OCI-LY3 (cell line): ENCODE measurements around the gene GPR42.

Source experiments
- H2AFZ ChIP-seq: fragments of 200-600, 300-600 bp; shearing (Covaris generic); 2 replicates; pipeline ENCODE4 v1.6.0; 2014; ENCODE audit warnings: antibody characterized with exemption, low read depth, low read length
- H3K27ac ChIP-seq: fragments of 200-600, 300-600 bp; sonication (generic); 2 replicates; pipeline ENCODE4 v1.5.1; 2014; ENCODE audit warnings: mild to moderate bottlenecking, low read length, moderate library complexity, mixed read lengths
- H3K27me3 ChIP-seq: fragments of 200-600, 300-600 bp; sonication (generic); 2 replicates; pipeline ENCODE4 v1.6.1; 2014; ENCODE audit warnings: low read depth, low read length, mixed read lengths
- H3K36me3 ChIP-seq: fragments of 200-600, 300-600 bp; sonication (generic); replicated peaks from 2 replicates; pipeline ENCODE3; 2014; ENCODE audit warnings: low read depth, low read length, mixed read lengths
- H3K4me1 ChIP-seq: fragments of 300-600, 200-600 bp; sonication (generic); 2 replicates; pipeline ENCODE4 v1.6.1; 2014; ENCODE audit warnings: low read length, mixed read lengths
- H3K4me2 ChIP-seq: fragments of 200-600, 300-600 bp; sonication (generic); 2 replicates; pipeline ENCODE4 v1.6.1; 2014; ENCODE audit warnings: low read length, mixed read lengths
- H3K4me3 ChIP-seq: fragments of 300-600, 200-600 bp; sonication (generic); 2 replicates; pipeline ENCODE4 v1.5.1; 2014; ENCODE audit warnings: antibody characterized with exemption, mild to moderate bottlenecking, low read length, moderate library complexity
- H3K79me2 ChIP-seq: fragments of 300-600, 200-600 bp; shearing (Covaris generic); 2 replicates; pipeline ENCODE4 v1.6.1; 2014; ENCODE audit warnings: mild to moderate bottlenecking, low read length, mixed read lengths
- H3K9ac ChIP-seq: fragments of 300-600, 200-600 bp; shearing (Covaris generic); 2 replicates; pipeline ENCODE4 v1.6.0; 2014; ENCODE audit warnings: mild to moderate bottlenecking, low read length, moderate library complexity
- H3K9me3 ChIP-seq: fragments of 200-600, 300-600 bp; shearing (Covaris generic); 2 replicates; pipeline ENCODE4 v1.6.1; 2014; ENCODE audit warnings: low read length, mixed read lengths; ENCODE audit not compliant: insufficient read depth
- H4K20me1 ChIP-seq: fragments of 200-600, 300-600 bp; sonication (generic); 2 replicates; pipeline ENCODE4 v1.6.1; 2016; ENCODE audit warnings: low read length, mixed read lengths; ENCODE audit not compliant: insufficient read depth
- EZH2phosphoT487 ChIP-seq: fragments of 200-600 bp; shearing (Covaris generic); IDR thresholded peaks from 2 replicates; pipeline ENCODE4 v1.6.1; 2018; ENCODE audit warnings: antibody characterized with exemption, mixed run types, low read depth
- TF ChIP-seq, protein P1 (sequence below): fragments of 200-600, 300-600 bp; sonication (generic); IDR thresholded peaks from 2 replicates; pipeline ENCODE4 v1.5.1; 2014; ENCODE audit warnings: antibody characterized with exemption, low read length, low read depth

Gene GPR42

GRCh38 chr19:35379992-35380391, 9.1 kb downstream of the GPR42 start:
- Histone ChIP-seq H3K27me3 (peaks cover 50% of the 10 kb centered on the region), H3K4me2 (no peak overlapping the region), H3K4me1 (peaks cover 5% of the 10 kb centered on the region), H2AFZ (no peak overlapping the region), H4K20me1 (no peaks in the 10 kb centered on the region), H3K9me3 (peaks cover 16% of the 10 kb centered on the region; the same call in 1 of the 2 replicates), H3K4me3 (no peak overlapping the region), H3K36me3 (no peaks in the 10 kb centered on the region), H3K79me2 (no peaks in the 10 kb centered on the region), H3K9ac (no peak overlapping the region), H3K27ac (no peak overlapping the region)
- TF ChIP-seq, protein P1, sequence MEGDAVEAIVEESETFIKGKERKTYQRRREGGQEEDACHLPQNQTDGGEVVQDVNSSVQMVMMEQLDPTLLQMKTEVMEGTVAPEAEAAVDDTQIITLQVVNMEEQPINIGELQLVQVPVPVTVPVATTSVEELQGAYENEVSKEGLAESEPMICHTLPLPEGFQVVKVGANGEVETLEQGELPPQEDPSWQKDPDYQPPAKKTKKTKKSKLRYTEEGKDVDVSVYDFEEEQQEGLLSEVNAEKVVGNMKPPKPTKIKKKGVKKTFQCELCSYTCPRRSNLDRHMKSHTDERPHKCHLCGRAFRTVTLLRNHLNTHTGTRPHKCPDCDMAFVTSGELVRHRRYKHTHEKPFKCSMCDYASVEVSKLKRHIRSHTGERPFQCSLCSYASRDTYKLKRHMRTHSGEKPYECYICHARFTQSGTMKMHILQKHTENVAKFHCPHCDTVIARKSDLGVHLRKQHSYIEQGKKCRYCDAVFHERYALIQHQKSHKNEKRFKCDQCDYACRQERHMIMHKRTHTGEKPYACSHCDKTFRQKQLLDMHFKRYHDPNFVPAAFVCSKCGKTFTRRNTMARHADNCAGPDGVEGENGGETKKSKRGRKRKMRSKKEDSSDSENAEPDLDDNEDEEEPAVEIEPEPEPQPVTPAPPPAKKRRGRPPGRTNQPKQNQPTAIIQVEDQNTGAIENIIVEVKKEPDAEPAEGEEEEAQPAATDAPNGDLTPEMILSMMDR, result no peak
- no peak for TF ChIP-seq EZH2phosphoT487

DNA sequence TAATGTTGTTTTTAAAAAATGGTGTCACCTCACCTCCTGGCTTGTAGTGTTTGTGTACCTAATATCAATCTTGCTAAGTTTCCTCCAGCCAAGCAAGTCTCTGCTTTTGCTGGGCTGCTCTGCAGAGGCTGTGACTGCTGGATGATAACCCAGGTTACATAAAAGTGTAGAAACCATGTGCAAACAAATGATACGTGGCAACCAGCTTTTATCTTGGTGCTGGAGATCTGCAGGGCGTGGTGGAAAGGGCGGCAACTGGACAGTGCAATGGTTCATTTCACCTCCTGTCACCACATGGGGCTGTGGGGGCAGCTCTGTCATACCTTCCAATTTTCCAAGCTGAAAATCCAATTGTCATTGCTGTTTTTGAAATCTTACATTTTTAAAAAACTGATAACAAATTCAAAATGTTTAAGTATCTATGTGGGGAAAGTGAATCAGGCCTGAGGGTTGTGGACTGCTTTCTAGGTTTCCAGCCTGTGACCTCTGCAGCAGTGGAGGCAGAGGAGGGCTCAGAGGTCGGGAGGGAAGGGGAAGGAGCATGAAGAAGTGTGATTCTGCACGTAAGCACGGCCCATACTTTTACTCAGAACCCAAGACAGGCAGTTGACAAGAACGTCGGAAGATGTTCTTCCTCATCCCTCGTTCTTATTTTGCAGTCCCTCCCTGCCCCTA, 9.7 kb downstream of the GPR42 start:
- no peak overlapping the region for H3K9ac ChIP-seq
- no peaks in the 10 kb centered on the region for H4K20me1 ChIP-seq
- no peaks in the 10 kb centered on the region for H3K79me2 ChIP-seq
- H3K4me1 ChIP-seq, result 0 out of 2 replicates have a peak, but pooled peaks cover 4% of the 10 kb centered on the region
- H3K27ac ChIP-seq, result no peak overlapping the region
- H2AFZ ChIP-seq, result no peak overlapping the region
- no peak for TF ChIP-seq EZH2phosphoT487
- TF ChIP-seq, protein P1, result no peak
- H3K36me3 ChIP-seq, result no peaks in the 10 kb centered on the region
- H3K4me3 ChIP-seq, result no peak overlapping the region
- no peak overlapping the region for H3K4me2 ChIP-seq
- peaks cover 18% of the 10 kb centered on the region; the same call in 1 of the 2 replicates for H3K9me3 ChIP-seq
- H3K27me3 ChIP-seq, result peaks cover 50% of the 10 kb centered on the region

- Histone ChIP-seq H3K27me3 (peaks cover 44% of the 10 kb centered on the region), H3K4me3 (no peak overlapping the region), H4K20me1 (no peaks in the 10 kb centered on the region), H3K27ac (no peak overlapping the region), H3K9me3 (peaks cover 20% of the 10 kb centered on the region; the same call in 1 of the 2 replicates), H3K79me2 (no peaks in the 10 kb centered on the region), H3K9ac (no peak overlapping the region), H3K4me1 (0 out of 2 replicates have a peak, but pooled peaks cover 4% of the 10 kb centered on the region), H3K4me2 (no peak overlapping the region), H2AFZ (no peak overlapping the region), H3K36me3 (no peaks in the 10 kb centered on the region)
- TF ChIP-seq, protein P1, result no peak
- TF ChIP-seq EZH2phosphoT487, result no peak
These were observed 10.4 kb downstream of the GPR42 start for GRCh38 chr19:35381318-35381717.

DNA sequence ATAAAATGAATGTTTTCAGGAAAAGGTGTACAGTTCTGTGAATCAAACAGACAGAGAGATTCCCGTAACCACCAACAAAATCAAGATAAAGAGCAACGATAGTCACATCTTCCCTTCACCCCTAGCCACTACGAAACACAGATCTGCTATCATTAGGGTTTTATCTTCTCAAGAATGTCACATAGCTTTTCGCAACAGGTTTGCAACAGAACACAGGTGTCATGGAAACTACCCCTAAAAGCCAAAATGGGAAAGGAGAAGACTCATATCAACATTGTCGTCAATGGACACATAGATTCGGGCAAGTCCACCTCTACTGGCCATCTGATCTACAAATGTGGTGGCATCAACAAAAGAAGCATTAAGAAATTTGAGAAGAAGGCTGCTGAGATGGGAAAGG, 11.1 kb downstream of the GPR42 start:
- Histone ChIP-seq H4K20me1 (no peaks in the 10 kb centered on the region), H3K36me3 (no peaks in the 10 kb centered on the region), H3K4me2 (no peak overlapping the region), H3K4me3 (no peak overlapping the region), H3K9ac (no peak overlapping the region), H3K9me3 (peaks cover 26% of the 10 kb centered on the region; the same call in 1 of the 2 replicates), H3K27me3 (peaks cover 43% of the 10 kb centered on the region), H3K4me1 (0 out of 2 replicates have a peak, but pooled peaks cover 3% of the 10 kb centered on the region), H3K79me2 (no peaks in the 10 kb centered on the region), H2AFZ (no peak overlapping the region), H3K27ac (no peak overlapping the region)
- TF ChIP-seq, protein P1, result no peak
- TF ChIP-seq EZH2phosphoT487, result no peak
